Islet of Langerhans (tissue), 1 donor: Measurements from ENCODE around the gene NOTCH2.

Experiments
- FAIRE-seq: peaks from one replicate; lab custom pipeline; 2011; peaks lifted over from hg19 to GRCh38; lab: Jason Lieb, UNC

The NOTCH2 gene

GRCh38 chr1:119906927-119907652 is 162.4 kb downstream of the NOTCH2 start:
- no peak for FAIRE-seq

- FAIRE-seq = no peak
Observed at GRCh38 chr1:119903443-119903835, 166.0 kb downstream of the NOTCH2 start.

- no peak for FAIRE-seq
Observed at GRCh38 chr1:119902775-119903442, 166.6 kb downstream of the NOTCH2 start.

GRCh38 chr1:119898981-119899720 is 170.3 kb downstream of the NOTCH2 start:
- no peak for FAIRE-seq

DNA sequence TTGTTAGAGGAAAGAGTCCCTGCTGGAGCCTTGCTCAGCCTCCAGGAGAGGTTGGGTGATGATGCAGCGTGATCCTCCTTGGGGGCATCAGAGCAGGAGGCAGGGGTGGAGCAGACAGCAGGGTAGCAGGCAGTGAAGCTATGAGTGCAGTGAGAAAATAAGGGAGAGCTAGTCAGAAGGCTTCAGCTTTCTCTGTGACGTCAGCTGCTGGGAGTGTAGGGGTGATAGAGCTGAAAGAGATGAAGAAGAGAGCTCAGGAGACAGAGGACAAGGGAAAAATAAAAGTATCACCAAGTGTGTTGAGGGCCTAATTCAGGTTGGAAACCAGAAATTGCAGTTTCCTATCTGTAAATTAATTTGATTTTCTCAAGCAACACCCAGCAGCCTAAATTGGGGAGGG is 170.9 kb downstream of the NOTCH2 start:
- FAIRE-seq = no peak

DNA sequence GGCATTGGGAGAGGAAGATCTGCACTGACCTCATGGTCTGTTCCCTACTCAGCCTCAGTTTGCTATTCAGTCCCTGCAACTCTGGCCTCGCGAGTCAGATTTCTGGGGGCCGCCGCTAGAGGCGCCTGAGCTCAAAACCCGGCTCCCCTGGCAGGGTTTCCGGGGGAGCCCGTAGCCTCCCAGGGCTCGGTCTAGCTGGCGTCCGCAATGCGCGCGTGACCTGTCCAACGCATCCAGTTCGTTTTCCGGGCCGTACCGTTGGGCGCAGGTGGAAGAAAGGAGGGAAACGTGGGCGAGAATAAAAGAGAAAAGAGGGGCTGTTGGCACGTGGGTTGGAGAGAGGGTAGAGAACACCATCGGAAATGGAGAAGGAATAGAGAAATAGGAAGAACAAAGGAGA is 173.2 kb downstream of the NOTCH2 start, which contains the start of gene ADAM30:
ADAM30 (minus strand) TSS at position 213 of the 400 bp plus-strand sequence; CDS start at position 34, 179 bp downstream.
- FAIRE-seq = no peak

GRCh38 chr1:119895102-119895501 is 174.4 kb downstream of the NOTCH2 start:
- FAIRE-seq = no peak

- FAIRE-seq = no peak
Observed at GRCh38 chr1:119893827-119894700, 175.4 kb downstream of the NOTCH2 start.

- FAIRE-seq = no peak
Observed at GRCh38 chr1:119893238-119893791, 176.1 kb downstream of the NOTCH2 start.

GRCh38 chr1:119891386-119891785 is 178.1 kb downstream of the NOTCH2 start:
- no peak for FAIRE-seq

GRCh38 chr1:119888476-119888875 is 181.0 kb downstream of the NOTCH2 start:
- FAIRE-seq = no peak

GRCh38 chr1:119887427-119887826 is 182.0 kb downstream of the NOTCH2 start:
- no peak for FAIRE-seq

DNA sequence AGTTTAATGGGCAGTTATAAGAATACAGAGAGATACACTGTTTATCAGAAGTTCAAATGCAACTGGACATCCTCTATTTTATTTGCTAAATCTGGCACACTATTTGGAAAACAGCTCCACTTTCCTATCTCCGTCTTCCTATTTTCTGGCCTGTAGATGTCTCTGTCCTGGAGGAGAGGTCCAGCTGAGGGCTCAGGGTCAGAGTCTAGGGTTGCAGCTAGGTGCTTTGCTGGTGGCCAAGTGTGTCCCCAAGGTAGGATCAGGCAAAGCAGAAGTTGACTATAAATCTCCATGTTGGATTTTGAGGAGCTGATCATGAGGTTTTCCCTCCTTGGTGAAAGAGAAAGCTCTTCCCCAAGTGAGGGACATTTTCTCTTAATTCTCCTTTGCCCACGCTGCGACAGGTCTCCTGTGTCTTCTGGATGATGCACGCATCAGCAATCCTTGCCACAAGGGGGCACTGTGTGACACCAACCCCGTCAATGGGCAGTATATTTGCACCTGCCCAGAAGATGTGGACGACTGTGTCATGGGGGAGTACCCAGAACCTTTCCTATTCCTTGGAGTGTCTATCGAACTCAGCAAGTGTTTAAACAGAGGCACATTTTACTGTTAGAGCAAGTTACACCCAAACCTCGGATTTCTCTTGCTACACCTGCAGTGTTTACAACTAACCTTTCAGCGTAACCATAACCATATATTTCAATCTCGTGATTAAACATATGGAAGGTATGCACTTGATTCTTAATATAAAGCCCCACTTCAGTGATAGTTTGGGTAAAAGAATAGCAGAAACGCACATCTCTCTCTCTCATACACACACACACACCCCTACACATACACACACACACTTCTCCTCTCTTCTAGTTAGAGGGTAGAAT is 183.3 kb downstream of the NOTCH2 start:
- FAIRE-seq = no peak

DNA sequence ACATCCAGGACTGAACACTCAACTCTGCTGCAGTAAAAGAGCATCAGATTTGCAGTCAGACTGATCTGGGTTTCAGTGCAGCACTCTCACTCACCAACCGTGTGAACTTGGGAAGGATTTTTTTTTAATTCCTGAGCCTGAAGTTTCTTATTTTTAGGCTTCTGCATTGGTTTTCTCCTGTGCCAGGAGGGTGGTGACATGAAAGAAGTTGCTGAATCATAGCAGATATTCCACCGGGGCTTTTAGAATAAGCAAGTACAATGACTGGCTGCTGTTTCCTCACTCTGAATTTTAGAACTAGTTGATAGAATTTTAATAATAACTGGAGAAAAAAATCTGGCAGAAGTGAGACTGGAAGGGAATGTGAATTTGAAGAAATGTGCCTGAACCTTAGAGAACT is 184.8 kb downstream of the NOTCH2 start:
- no peak for FAIRE-seq

GRCh38 chr1:119883826-119884225 is 185.6 kb downstream of the NOTCH2 start:
- FAIRE-seq = no peak

DNA sequence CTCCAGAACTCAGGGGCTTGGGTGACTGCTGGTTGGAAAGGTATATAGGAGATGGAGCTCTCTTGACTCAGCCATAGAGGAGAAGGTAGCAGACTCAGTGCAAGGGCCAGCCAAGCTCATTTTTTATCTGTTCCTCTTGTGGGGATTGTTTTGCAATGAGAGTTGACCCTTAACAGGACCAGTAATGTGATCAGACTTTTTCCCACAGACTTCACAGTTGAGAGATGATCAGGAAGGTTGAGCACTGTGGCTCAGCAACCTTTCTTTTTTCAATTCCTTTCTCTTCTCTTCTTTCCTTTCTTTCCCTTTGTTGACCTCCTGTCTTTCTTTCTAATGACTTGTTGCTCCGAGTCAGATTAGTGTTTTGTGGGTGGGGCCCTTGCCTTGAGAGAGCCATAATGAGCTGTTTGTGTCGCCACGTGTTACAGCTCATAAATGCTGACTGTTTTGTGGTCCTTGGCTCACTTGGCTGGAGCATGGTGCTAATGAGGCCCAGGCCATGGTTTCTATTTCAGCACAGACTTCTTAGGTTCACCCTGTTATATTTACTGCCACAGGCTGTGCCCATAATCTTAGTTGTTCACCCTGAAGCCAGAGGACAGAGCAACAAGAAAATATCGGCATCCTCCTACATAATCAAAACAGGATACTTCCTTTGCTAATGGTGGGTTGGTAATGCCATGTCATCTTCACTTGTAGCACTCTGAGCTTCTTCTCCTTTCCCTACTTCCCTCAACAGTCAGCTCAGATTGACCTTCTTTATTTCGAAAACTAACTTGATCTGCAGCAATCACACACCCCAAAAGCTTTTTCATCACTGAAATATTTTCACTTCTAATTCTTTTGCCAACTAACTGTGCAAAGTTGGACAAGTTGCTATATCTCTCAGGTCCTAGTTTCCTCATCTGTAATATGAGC is 187.1 kb downstream of the NOTCH2 start:
- FAIRE-seq = no peak

DNA sequence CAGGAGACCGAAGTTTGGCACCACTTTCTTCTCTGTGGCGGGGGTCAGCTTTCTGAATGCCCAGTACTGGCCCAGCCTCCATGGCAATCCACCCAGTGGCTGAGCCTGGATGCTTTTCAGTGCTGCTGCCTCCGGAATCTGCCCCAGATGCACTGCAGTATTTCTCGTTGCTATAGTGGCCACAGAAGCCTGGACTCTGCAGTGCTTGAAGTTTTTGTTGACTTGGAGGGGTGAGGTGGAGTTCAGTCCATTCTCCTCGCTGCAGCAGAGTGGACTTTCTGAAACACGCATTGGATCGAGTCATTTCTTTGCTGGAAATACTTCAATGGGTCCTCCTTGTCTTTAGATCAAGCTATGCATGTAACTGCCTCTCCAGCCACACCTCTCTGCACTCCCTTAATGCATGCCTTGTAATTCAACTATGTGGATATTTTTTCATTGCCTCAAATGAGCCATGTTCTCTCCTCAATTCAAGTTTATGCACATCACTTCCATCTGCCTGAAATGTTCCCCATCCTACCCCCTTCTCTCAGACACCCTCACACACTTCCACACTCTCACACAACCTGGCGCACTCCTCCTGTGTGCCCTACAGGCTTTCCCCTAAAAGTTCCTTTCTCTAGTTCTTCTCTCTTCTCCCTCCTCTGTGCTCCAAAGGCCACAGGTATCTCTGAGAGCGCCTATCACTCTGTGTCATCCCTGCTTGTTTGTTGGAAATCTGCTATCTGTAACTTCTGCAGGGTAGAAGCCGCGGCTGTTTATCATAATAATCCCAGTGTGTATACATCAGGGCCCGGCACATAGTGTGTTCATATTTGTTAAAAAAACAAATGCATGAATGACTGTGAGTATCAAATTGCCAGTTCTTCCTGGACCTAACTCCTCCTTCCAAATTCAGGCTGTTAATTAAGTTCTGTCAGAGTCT is 189.7 kb downstream of the NOTCH2 start:
- no peak for FAIRE-seq

- FAIRE-seq = no peak
Observed at GRCh38 chr1:119878171-119878570, 191.3 kb downstream of the NOTCH2 start.

DNA sequence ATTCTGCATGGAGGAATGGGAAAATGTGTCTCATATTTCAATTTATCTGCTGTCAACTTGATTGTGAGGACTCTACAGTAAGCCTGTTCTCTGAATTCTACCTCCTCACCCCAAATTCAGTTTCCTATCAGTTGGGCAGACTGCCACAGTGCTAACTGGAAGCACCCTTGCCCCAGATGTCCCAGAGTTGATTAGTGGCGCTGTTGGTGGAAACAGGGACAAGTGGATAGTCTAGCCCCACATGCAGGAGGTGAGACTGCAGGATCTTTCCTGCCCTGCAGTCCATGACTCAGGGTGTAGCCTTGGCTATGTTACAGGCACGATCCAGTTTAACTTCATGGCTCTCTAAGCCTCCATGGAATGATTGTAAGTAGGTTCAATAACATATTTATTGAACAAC is 195.3 kb downstream of the NOTCH2 start:
- no peak for FAIRE-seq
